AG04450 (cell line): ENCODE data around the gene GRHL1. TPM values are rescaled to one million over a fixed set of nuclear protein-coding genes. Genes with fewer than 3 reads are reported as not detected.

ENCODE experiments used
- CTCF ChIA-PET: fragments of 300-600, 350-600 bp; formaldehyde crosslinking; extraction: SDS; loops from one replicate; lab custom pipeline; 2022; ENCODE audit warnings: antibody characterized with exemption, inconsistent platforms; lab: Charles Lee
- POLR2A ChIA-PET: fragments of 350-600 bp; formaldehyde crosslinking; extraction: SDS; loops from one replicate; lab custom pipeline; 2021; ENCODE audit warnings: antibody characterized with exemption, inconsistent platforms; lab: Yijun Ruan, JAX
- DNase-seq: peaks from one replicate; pipeline ENCODE4 v3.0.0-alpha.2; 2011; ENCODE audit warnings: low read depth, low spot score
- H3K27ac ChIP-seq: one replicate; pipeline ENCODE4 v1.5.1; 2012; ENCODE audit warnings: low read depth, low read length, control low read depth
- H3K27me3 ChIP-seq: one replicate; pipeline ENCODE4 v1.6.0; 2012; ENCODE audit warnings: low read length; ENCODE audit not compliant: control insufficient read depth, insufficient read depth
- H3K4me3 ChIP-seq: 2 replicates; pipeline ENCODE4 v1.5.1; 2011; ENCODE audit warnings: mild to moderate bottlenecking, low read depth, low read length, control low read depth
- H3K9me3 ChIP-seq: 2 replicates; pipeline ENCODE4 v1.5.1; 2012; ENCODE audit warnings: low read length; ENCODE audit not compliant: control insufficient read depth, insufficient read depth
- polyA plus RNA-seq: library from polyadenylated mRNA; depleted of rRNA; stranded (reverse); fragments of >200 nt; gene quantifications from 2 replicates; pipeline ENCODE4 v1.2.3, GENCODE V29; 2011
- TF ChIP-seq, protein P1 (sequence below): IDR thresholded peaks from 2 replicates; pipeline ENCODE4 v1.5.1; 2011; ENCODE audit warnings: low read depth, low read length, control low read depth, inconsistent platforms

GRHL1 gene
- polyA plus RNA-seq, 1 experiment: 0.64 TPM

GRCh38 chr2:10039658-10040410 is 88.3 kb downstream of the GRHL1 start:
- Histone ChIP-seq H3K27me3 (peaks cover 5% of the 10 kb centered on the region), H3K4me3 (no peak overlapping the region), H3K9me3 (peaks cover 12% of the 10 kb centered on the region; the same call in 1 of the 2 replicates), H3K27ac (no peak overlapping the region)
- CTCF ChIA-PET: interaction anchor here (0.7 kb wide), 1 partner anchor 102 kb away, joined by 7 read pairs; no protein-coding TSS in a partner anchor
- POLR2A ChIA-PET: no interaction called here
- TF ChIP-seq, protein P1, sequence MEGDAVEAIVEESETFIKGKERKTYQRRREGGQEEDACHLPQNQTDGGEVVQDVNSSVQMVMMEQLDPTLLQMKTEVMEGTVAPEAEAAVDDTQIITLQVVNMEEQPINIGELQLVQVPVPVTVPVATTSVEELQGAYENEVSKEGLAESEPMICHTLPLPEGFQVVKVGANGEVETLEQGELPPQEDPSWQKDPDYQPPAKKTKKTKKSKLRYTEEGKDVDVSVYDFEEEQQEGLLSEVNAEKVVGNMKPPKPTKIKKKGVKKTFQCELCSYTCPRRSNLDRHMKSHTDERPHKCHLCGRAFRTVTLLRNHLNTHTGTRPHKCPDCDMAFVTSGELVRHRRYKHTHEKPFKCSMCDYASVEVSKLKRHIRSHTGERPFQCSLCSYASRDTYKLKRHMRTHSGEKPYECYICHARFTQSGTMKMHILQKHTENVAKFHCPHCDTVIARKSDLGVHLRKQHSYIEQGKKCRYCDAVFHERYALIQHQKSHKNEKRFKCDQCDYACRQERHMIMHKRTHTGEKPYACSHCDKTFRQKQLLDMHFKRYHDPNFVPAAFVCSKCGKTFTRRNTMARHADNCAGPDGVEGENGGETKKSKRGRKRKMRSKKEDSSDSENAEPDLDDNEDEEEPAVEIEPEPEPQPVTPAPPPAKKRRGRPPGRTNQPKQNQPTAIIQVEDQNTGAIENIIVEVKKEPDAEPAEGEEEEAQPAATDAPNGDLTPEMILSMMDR: no peak
- DNase-seq: no peak

DNA sequence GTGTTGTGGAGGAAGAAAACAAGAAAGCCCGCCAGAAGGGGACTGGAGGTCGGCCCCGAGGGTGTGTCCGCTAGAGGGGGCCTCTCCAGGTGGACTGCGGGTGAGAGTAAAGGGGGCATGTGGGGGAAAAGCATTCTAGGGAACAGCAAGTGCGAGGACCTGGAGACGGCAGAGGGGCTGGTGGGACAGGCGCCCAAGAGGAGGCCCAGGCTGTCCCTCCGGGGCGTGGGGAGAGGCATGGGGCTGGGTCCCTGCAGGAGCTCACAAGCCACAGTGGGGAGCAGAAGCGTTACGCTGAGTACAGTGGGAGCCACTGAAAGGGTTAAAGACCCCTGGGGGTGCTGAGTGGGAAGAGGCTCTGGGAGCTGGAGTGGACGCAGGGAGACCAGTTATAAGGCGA is 90.2 kb downstream of the GRHL1 start:
- H3K4me3 ChIP-seq: no peak overlapping the region

GRCh38 chr2:10042301-10043161 is 91.0 kb downstream of the GRHL1 start:
- no peak for DNase-seq
- ChIA-PET POLR2A (interaction anchor here (0.7 to 1.5 kb wide), 4 partner anchors 51 to 240 kb away, joined by 3 to 7 read pairs (median 4); partner anchors contain the start of gene TAF1B), CTCF (interaction anchor here (0.9 to 3.9 kb wide), 6 partner anchors 14 to 272 kb away, joined by 3 to 17 read pairs (median 3); no protein-coding TSS in a partner anchor)
- TF ChIP-seq, protein P1: no peak
- H3K9me3 ChIP-seq: peaks cover 12% of the 10 kb centered on the region; the same call in 1 of the 2 replicates
- H3K4me3 ChIP-seq: peak overlapping the region; percentile 56
- H3K27ac ChIP-seq: no peak overlapping the region
- H3K27me3 ChIP-seq: peaks cover 5% of the 10 kb centered on the region

More for the DNA sequence above, 90.2 kb downstream of the GRHL1 start:
- H3K27ac ChIP-seq: no peak overlapping the region
- peaks cover 12% of the 10 kb centered on the region; the same call in 1 of the 2 replicates for H3K9me3 ChIP-seq
- peaks cover 5% of the 10 kb centered on the region for H3K27me3 ChIP-seq
- TF ChIP-seq, protein P1: no peak
- CTCF ChIA-PET: interaction anchor here (0.9 to 3.9 kb wide), 4 partner anchors 13 to 242 kb away, joined by 3 to 17 read pairs (median 3); no protein-coding TSS in a partner anchor
- POLR2A ChIA-PET: interaction anchor here (1.5 kb wide), 1 partner anchor 198 kb away, joined by 3 read pairs; the partner anchor contains the start of gene TAF1B
- no peak for DNase-seq

DNA sequence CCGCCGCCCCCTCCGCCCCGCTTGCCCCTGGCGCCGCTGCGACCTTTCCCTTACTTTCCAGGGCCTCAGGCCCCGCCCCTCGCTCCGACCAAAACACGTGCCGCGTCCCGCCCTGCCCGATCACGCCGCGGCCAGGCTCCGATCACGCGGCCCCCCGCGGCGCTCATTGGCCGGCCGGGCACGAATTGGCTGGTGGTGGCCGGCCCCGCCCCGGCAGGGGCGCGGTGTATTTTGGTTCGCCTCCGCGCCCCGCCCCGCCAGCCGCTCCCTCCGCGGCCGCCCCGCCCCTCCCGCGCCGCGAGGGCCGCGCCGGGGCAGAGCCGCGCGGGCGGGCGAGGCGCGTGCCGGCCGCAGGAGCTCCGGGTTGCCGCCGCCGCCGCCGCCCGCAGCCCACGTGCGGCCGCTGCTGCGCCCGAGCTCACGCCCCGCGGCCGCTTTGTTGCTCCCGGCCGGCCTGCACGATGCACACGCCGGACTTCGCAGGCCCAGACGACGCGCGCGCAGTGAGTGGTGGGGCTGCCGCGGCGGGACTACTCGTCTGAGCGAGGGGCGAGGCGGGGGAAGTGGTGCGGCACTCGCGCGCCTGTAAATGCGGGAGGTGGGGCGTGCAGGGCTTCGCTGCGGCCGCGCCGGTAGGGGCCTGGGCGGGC is 91.9 kb downstream of the GRHL1 start, which contains the start of gene KLF11:
TSS of gene KLF11 (plus strand) at position 295 of the 650 bp plus-strand sequence. CDS start at position 462, 167 bp downstream.
- CTCF ChIA-PET: interaction anchor here (1.0 to 3.9 kb wide), 3 partner anchors 59 to 273 kb away, joined by 3 to 17 read pairs (median 7); no protein-coding TSS in a partner anchor
- no peak for DNase-seq
- H3K27ac ChIP-seq: peak within 1 kb of the TSS; percentile 47
- TF ChIP-seq, protein P1: no peak
- peak within 1 kb of the TSS; percentile 63 for H3K4me3 ChIP-seq
- peaks cover 12% of the 10 kb centered on the region; the same call in 1 of the 2 replicates for H3K9me3 ChIP-seq
- POLR2A ChIA-PET: interaction anchor here (0.5 to 1.5 kb wide), 5 partner anchors 57 to 241 kb away, joined by 3 to 7 read pairs (median 3); partner anchors contain the start of gene TAF1B
- peaks cover 5% of the 10 kb centered on the region for H3K27me3 ChIP-seq
